Vagina (tissue), 2 donors: Measurements from ENCODE around the gene GPR149. TPM values are rescaled to one million over a fixed set of nuclear protein-coding genes. Genes with fewer than 3 reads are reported as not detected.
"Not testable (repeated sequence)": the region's sequence is repeated elsewhere in the genome, so short reads cannot be mapped to it uniquely, and the experiment has no call there.

Experiments
- DNase-seq, 2 donors: peaks; one replicate each; pipeline ENCODE4 v3.0.0-alpha.2; 2017; ENCODE audit errors: extremely low spot score in 2 of 2
- H3K27ac ChIP-seq: fragments of 200-600 bp; sonication (generic); one replicate; pipeline ENCODE4 v1.5.1; 2019
- H3K27me3 ChIP-seq: fragments of 200-600 bp; sonication (generic); one replicate; pipeline ENCODE4 v1.5.1; 2019
- H3K36me3 ChIP-seq, 2 donors: fragments of 200-600 bp; sonication (generic); one replicate each; pipeline ENCODE4 v1.5.1; 2017 to 2019
- H3K4me1 ChIP-seq: fragments of 200-600 bp; sonication (generic); one replicate; pipeline ENCODE4 v1.5.1; 2019
- H3K4me3 ChIP-seq, 2 donors: fragments of 200-600 bp; sonication (generic); 1 replicate in 1 of 2; 2 replicates in 1 of 2; pipeline ENCODE4 v1.5.1; 2016 to 2019
- H3K9me3 ChIP-seq: fragments of 200-600 bp; sonication (generic); one replicate; pipeline ENCODE4 v1.5.1; 2019
- POLR2A ChIP-seq, 2 donors: fragments of 450-650 bp; IDR thresholded peaks; one replicate each; pipeline ENCODE4 v1.6.1; 2017; ENCODE audit warnings: antibody characterized with exemption in 2 of 2, mild to moderate bottlenecking in 2 of 2, moderate library complexity in 2 of 2
- POLR2AphosphoS5 ChIP-seq, 2 donors: sonication (generic); formaldehyde crosslinking; IDR thresholded peaks; one replicate each; pipeline ENCODE4 v1.9.0; 2017; ENCODE audit warnings: antibody characterized with exemption in 2 of 2, mild to moderate bottlenecking in 2 of 2, low read depth in 1 of 2; ENCODE audit not compliant: insufficient read depth in 1 of 2
- intact Hi-C: fragments of 100-400 bp; cut with DNase I; formaldehyde crosslinking; loops from one replicate; pipeline ENCODE4 v1.15.1; 2023
- total RNA-seq: library from RNA; depleted of rRNA; stranded (reverse); fragments of >200 nt; gene quantifications from one replicate; pipeline ENCODE4 v1.2.3, GENCODE V29; 2016
- TF ChIP-seq, protein P1 (sequence below), 3 experiments: fragments of 450-650 bp in 2 of 3; fragments of 200-600 bp in 1 of 3; sonication (generic) in 1 of 3; IDR thresholded peaks; one replicate each; pipeline ENCODE4 v1.5.1; 2017 to 2019; ENCODE audit warnings: antibody characterized with exemption in 3 of 3, mild to moderate bottlenecking in 2 of 3, moderate library complexity in 2 of 3

GPR149 gene
- total RNA-seq, 1 donor from 2014 or later: not detected

- TF ChIP-seq, protein P1, sequence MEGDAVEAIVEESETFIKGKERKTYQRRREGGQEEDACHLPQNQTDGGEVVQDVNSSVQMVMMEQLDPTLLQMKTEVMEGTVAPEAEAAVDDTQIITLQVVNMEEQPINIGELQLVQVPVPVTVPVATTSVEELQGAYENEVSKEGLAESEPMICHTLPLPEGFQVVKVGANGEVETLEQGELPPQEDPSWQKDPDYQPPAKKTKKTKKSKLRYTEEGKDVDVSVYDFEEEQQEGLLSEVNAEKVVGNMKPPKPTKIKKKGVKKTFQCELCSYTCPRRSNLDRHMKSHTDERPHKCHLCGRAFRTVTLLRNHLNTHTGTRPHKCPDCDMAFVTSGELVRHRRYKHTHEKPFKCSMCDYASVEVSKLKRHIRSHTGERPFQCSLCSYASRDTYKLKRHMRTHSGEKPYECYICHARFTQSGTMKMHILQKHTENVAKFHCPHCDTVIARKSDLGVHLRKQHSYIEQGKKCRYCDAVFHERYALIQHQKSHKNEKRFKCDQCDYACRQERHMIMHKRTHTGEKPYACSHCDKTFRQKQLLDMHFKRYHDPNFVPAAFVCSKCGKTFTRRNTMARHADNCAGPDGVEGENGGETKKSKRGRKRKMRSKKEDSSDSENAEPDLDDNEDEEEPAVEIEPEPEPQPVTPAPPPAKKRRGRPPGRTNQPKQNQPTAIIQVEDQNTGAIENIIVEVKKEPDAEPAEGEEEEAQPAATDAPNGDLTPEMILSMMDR (IDR thresholded peaks at IDR 0.05): no peak
- no peak for TF ChIP-seq POLR2AphosphoS5 (IDR thresholded peaks at IDR 0.05; ENCODE audit: insufficient read depth in 1 of 2, low read depth in 1 of 2)
- no peak for TF ChIP-seq POLR2A (IDR thresholded peaks at IDR 0.05)
- intact Hi-C loops: no loop called here
- no peak overlapping the region for H3K27ac ChIP-seq
Observed at GRCh38 chr3:154458560-154458959, 28.6 kb upstream of the GPR149 start.

DNA sequence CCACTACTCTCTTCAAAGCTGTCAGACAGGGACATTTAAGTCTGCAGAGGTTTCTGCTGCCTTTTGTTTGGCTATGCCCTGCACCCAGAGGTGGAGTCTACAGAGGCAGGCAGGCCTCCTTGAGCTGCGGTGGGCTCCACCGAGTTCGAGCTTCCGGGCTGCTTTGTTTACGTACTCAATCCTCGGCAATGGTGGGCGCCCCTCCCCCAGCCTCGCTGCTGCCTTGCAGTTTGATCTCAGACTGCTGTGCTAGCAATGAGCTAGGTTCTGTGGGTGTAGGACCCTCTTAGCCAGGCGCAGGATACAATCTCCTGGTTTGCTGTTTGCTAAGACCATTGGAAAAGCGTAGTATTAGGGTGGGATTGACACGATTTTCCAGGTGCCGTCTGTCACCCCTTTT is 9.1 kb upstream of the GPR149 start:
- H3K27me3 ChIP-seq, DNase-seq, H3K4me3 ChIP-seq, H3K4me1 ChIP-seq, intact Hi-C loops, H3K27ac ChIP-seq, H3K36me3 ChIP-seq, H3K9me3 ChIP-seq: not testable (repeated sequence)

More at GRCh38 chr3:154458560-154458959, 28.6 kb upstream of the GPR149 start:
- no peaks in the 10 kb centered on the region for H3K27me3 ChIP-seq
- no peaks in the 10 kb centered on the region for H3K4me1 ChIP-seq
- H3K36me3 ChIP-seq: no peaks in the 10 kb centered on the region
- no peak for DNase-seq
- no peaks in the 10 kb centered on the region for H3K9me3 ChIP-seq
- no peak overlapping the region for H3K4me3 ChIP-seq

GRCh38 chr3:154431043-154431442 is 1.1 kb upstream of the GPR149 start:
- Histone ChIP-seq H3K9me3 (no peaks in the 10 kb centered on the region), H3K27me3 (no peaks in the 10 kb centered on the region), H3K4me3 (no peak overlapping the region), H3K36me3 (no peaks in the 10 kb centered on the region), H3K4me1 (peaks cover 13% of the 10 kb centered on the region), H3K27ac (no peak overlapping the region)
- intact Hi-C loops: no loop called here
- TF ChIP-seq, protein P1 (IDR thresholded peaks at IDR 0.05): no peak
- TF ChIP-seq POLR2A (IDR thresholded peaks at IDR 0.05): no peak
- no peak for TF ChIP-seq POLR2AphosphoS5 (IDR thresholded peaks at IDR 0.05; ENCODE audit: insufficient read depth in 1 of 2, low read depth in 1 of 2)
- DNase-seq: no peak

GRCh38 chr3:154428286-154429206 is 1.4 kb downstream of the GPR149 start:
- H3K36me3 ChIP-seq: no peaks in the 10 kb centered on the region
- H3K4me3 ChIP-seq: peak overlapping the region in 1 of 2 donors; percentile 23
- peaks cover 13% of the 10 kb centered on the region for H3K4me1 ChIP-seq
- no peaks in the 10 kb centered on the region for H3K9me3 ChIP-seq
- DNase-seq: no peak
- TF ChIP-seq, protein P1 (IDR thresholded peaks at IDR 0.05): no peak
- TF ChIP-seq POLR2AphosphoS5 (IDR thresholded peaks at IDR 0.05; ENCODE audit: insufficient read depth in 1 of 2, low read depth in 1 of 2) (no peak), POLR2A (IDR thresholded peaks at IDR 0.05) (no peak)
- H3K27ac ChIP-seq: no peak overlapping the region
- intact Hi-C loops: no loop called here
- no peaks in the 10 kb centered on the region for H3K27me3 ChIP-seq

DNA sequence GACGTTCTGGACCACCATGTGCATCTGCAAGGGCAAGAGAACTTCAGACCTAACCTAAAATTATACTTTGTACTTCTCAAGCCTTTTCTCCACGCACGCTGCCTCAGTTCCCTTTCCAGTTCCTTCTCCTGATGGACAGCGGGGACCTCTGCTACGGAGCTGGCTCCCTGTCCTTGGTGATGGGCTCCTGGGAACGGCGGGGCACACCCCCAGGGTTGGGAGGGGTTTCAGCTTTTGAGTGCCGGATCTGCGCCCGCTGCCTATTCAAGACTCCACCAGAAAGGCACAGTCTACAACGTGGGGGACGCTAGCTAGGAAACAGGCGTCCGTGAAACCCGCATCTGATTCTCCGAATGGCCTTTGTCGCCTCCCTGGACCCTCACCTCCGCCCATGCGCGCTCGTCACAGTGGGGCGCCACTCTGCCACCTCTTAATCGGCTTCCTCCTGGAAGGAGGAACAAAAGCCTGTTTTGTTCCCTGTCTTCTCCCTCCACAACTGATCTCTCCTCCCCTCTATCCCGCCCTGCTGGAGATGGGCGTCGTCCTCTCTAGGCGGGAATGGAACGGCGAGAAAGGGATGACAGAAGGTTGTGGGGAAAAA is 2.2 kb downstream of the GPR149 start:
- no peaks in the 10 kb centered on the region for H3K9me3 ChIP-seq
- H3K27me3 ChIP-seq: no peaks in the 10 kb centered on the region
- peak overlapping the region in 1 of 2 donors; percentile 23 for H3K4me3 ChIP-seq
- intact Hi-C loops: no loop called here
- H3K27ac ChIP-seq: no peak overlapping the region
- no peak for TF ChIP-seq POLR2A (IDR thresholded peaks at IDR 0.05)
- TF ChIP-seq, protein P1 (IDR thresholded peaks at IDR 0.05): no peak
- TF ChIP-seq POLR2AphosphoS5 (IDR thresholded peaks at IDR 0.05; ENCODE audit: insufficient read depth in 1 of 2, low read depth in 1 of 2): no peak
- peaks cover 13% of the 10 kb centered on the region for H3K4me1 ChIP-seq
- no peaks in the 10 kb centered on the region for H3K36me3 ChIP-seq
- DNase-seq: no peak
